Endothelial cell of umbilical vein (primary cell): ENCODE measurements around the gene SMAD2.

ENCODE experiments used
- CTCF ChIP-seq, 2 donors: IDR thresholded peaks; 1 replicate in 1 of 2; 2 replicates in 1 of 2; pipeline ENCODE4 v1.5.1; 2011; ENCODE audit warnings: low read length in 2 of 2, mild to moderate bottlenecking in 2 of 2, moderate library complexity in 2 of 2, control low read depth in 1 of 2, inconsistent platforms in 1 of 2, low read depth in 1 of 2; ENCODE audit not compliant: insufficient read depth in 1 of 2; ENCODE audit errors: extremely low read depth in 1 of 2
- JUN ChIP-seq: IDR thresholded peaks from 2 replicates; pipeline ENCODE4 v1.6.1; 2011; ENCODE audit warnings: borderline replicate concordance, low read depth; ENCODE audit not compliant: insufficient read length, insufficient read depth
- MYC ChIP-seq: IDR thresholded peaks from one replicate; pipeline ENCODE4 v1.6.1; 2011; ENCODE audit warnings: mild to moderate bottlenecking, low read depth, low read length
- POLR2A ChIP-seq: IDR thresholded peaks from 2 replicates; pipeline ENCODE4 v1.6.1; 2012; ENCODE audit warnings: low read depth, mild to moderate bottlenecking, control low read depth, low read length
- POLR2AphosphoS5 ChIP-seq: IDR thresholded peaks from 2 replicates; pipeline ENCODE4 v1.6.1; 2012; ENCODE audit warnings: low read depth, mild to moderate bottlenecking, control low read depth, low read length, moderate library complexity; ENCODE audit not compliant: insufficient read depth
- TF ChIP-seq, protein P1 (sequence below): IDR thresholded peaks from 2 replicates; pipeline ENCODE4 v1.6.1; 2011; ENCODE audit not compliant: insufficient read depth, insufficient read length

GRCh38 chr18:47838396-47838795 is 92.1 kb downstream of the SMAD2 start:
- TF ChIP-seq CTCF (IDR thresholded peaks at IDR 0.05; ENCODE audit: extremely low read depth in 1 of 2, insufficient read depth in 1 of 2, low read depth in 1 of 2, low read length in 2 of 2): no peak
- TF ChIP-seq POLR2A: no peak
- no peak for TF ChIP-seq POLR2AphosphoS5
- TF ChIP-seq, protein P1, sequence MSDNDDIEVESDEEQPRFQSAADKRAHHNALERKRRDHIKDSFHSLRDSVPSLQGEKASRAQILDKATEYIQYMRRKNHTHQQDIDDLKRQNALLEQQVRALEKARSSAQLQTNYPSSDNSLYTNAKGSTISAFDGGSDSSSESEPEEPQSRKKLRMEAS: no peak
- no peak for TF ChIP-seq MYC
- TF ChIP-seq JUN: no peak
